Aorta (tissue), 5 donors: Measurements from ENCODE around the gene RNF17. TPM values are rescaled to one million over a fixed set of nuclear protein-coding genes. Genes with fewer than 3 reads are reported as not detected.

ENCODE experiments used
- ATAC-seq: fragments of 200-7000 bp; cut with Tn5 transposase; one replicate; pipeline ENCODE4 v1.9.1; 2022; ENCODE audit warnings: moderate library complexity; ENCODE audit not compliant: low FRiP score
- DNase-seq, 2 donors: peaks; one replicate each; pipeline ENCODE4 v3.0.0-alpha.2; 2020
- H3K27ac ChIP-seq, 2 donors: one replicate each; pipeline ENCODE4 v1.5.1; 2013; ENCODE audit warnings: low read length in 2 of 2, mild to moderate bottlenecking in 2 of 2, moderate library complexity in 2 of 2, control low read depth in 1 of 2, inconsistent platforms in 1 of 2, low read depth in 1 of 2
- H3K27me3 ChIP-seq, 2 donors: one replicate each; pipeline ENCODE4 v1.6.1; 2013; ENCODE audit warnings: control low read depth in 1 of 2, low read length in 1 of 2, mild to moderate bottlenecking in 1 of 2, moderate library complexity in 1 of 2; ENCODE audit not compliant: insufficient read depth in 2 of 2, control insufficient read depth in 1 of 2
- H3K36me3 ChIP-seq, 2 donors: one replicate each; pipeline ENCODE4 v1.6.1; 2013; ENCODE audit warnings: control low read depth in 1 of 2, low read length in 1 of 2, mild to moderate bottlenecking in 1 of 2; ENCODE audit not compliant: insufficient read depth in 2 of 2, control insufficient read depth in 1 of 2
- H3K4me1 ChIP-seq, 2 donors: one replicate each; pipeline ENCODE4 v1.6.1; 2013; ENCODE audit warnings: low read length in 2 of 2, control low read depth in 1 of 2, mild to moderate bottlenecking in 1 of 2, moderate library complexity in 1 of 2; ENCODE audit not compliant: insufficient read depth in 2 of 2, control insufficient read depth in 1 of 2
- H3K4me3 ChIP-seq, 2 donors: one replicate each; pipeline ENCODE4 v1.5.1; 2013; ENCODE audit warnings: low read length in 2 of 2, control low read depth in 1 of 2, mild to moderate bottlenecking in 1 of 2
- H3K9me3 ChIP-seq: one replicate; pipeline ENCODE4 v1.6.1; 2013; ENCODE audit warnings: mild to moderate bottlenecking, low read length; ENCODE audit not compliant: control insufficient read depth
- WGBS, 2 donors: extraction: QIAGEN DNeasy Blood & Tissue Kit; methylation state at CpG; one replicate each; pipeline ENCODE4 v1.1.7; 2013; 5-methylcytosine and 5-hydroxymethylcytosine counted together
- intact Hi-C, 2 donors: fragments of 100-400 bp; cut with DNase I; formaldehyde crosslinking; loops; one replicate each; pipeline versions ENCODE4 v1.14.2 to v1.15.0; 2022
- long read RNA-seq, 2 donors: library from polyadenylated mRNA; unstranded; transcript quantifications; one replicate each; pipeline ENCODE4 v2.0.0, GENCODE V29; 2020 to 2021
- polyA plus RNA-seq, 2 donors: library from polyadenylated mRNA; stranded (reverse); fragments of 200-250 nt; gene quantifications; one replicate each; pipeline ENCODE4 v1.2.3, GENCODE V29; 2013
- total RNA-seq, 2 donors: library from RNA; stranded (reverse); fragmentation: NEBNext Ultra II Directional; extraction: Animal tissue kit (Norgen Biotek cat#: 25700); gene quantifications; one replicate each; pipeline ENCODE4 v1.2.1, GENCODE V29; 2021
- donor health status: healthy with polysubstance abuse.
- donor health status: Bipolar disorder and iron deficiency.
- donor health status: DM: no; HTN: no; CAD: no.
- donor health status: DM: no; HTN: no; CAD: no.
- donor health status: DM: yes; HTN: yes; CAD: no.

Gene RNF17
- total RNA-seq, result under 1 TPM in 1 of 2 donors, not detected in 1; 0.52 TPM
- not detected for polyA plus RNA-seq
- long read RNA-seq, donor 1, partial matches to known transcripts, result 0 of 1 reads
- long read RNA-seq, donor 1, other reads (novel, unspliced or antisense), result 1 of 1 reads
- long read RNA-seq, donor 2, result 0 reads

- ATAC-seq (no peak), DNase-seq (no peak)
- H3K4me1 ChIP-seq, result no peaks in the 10 kb centered on the region
- WGBS, 2 donors, result 92 to 93% methylated on average over 28 of the region's 28 CpGs
- no peak within 1 kb of the TSS for H3K4me3 ChIP-seq
- H3K27ac ChIP-seq, result no peak within 1 kb of the TSS
- no peaks in the 10 kb centered on the region for H3K27me3 ChIP-seq
- intact Hi-C loops, result no loop called here
- H3K36me3 ChIP-seq, result no peaks in the 10 kb centered on the region
- H3K9me3 ChIP-seq, result no peaks in the 10 kb centered on the region
Measured at GRCh38 chr13:24763596-24764275, at the start of gene RNF17. Gene RNF17 (plus strand): TSS chr13:24764169. CDS start chr13:24764204, 35 bp downstream.

GRCh38 chr13:24716011-24716410, 48.0 kb upstream of the RNF17 start:
- H3K36me3 ChIP-seq, result no peaks in the 10 kb centered on the region
- no peak overlapping the region for H3K4me3 ChIP-seq
- DNase-seq (no peak), ATAC-seq (no peak)
- no peak overlapping the region for H3K27ac ChIP-seq
- no peaks in the 10 kb centered on the region for H3K27me3 ChIP-seq
- 84 to 86% methylated on average over 5 of the region's 5 CpGs for WGBS, 2 donors
- intact Hi-C loops, result no loop called here
- no peaks in the 10 kb centered on the region for H3K9me3 ChIP-seq
- H3K4me1 ChIP-seq, result no peaks in the 10 kb centered on the region

- intact Hi-C loops, result no loop called here
- DNase-seq, result no peak
- Histone ChIP-seq H3K4me3 (no peak overlapping the region), H3K27ac (no peak overlapping the region), H3K36me3 (no peaks in the 10 kb centered on the region), H3K9me3 (no peaks in the 10 kb centered on the region), H3K4me1 (no peaks in the 10 kb centered on the region), H3K27me3 (no peaks in the 10 kb centered on the region)
- 74 to 84% methylated on average over 7 of the region's 7 CpGs for WGBS, 2 donors
- ATAC-seq, result no peak
Measured at GRCh38 chr13:24716446-24716845, 47.5 kb upstream of the RNF17 start.

GRCh38 chr13:24717217-24717616, 46.8 kb upstream of the RNF17 start:
- intact Hi-C loops, result no loop called here
- no peak for DNase-seq

GRCh38 chr13:24718192-24718965, 45.6 kb upstream of the RNF17 start:
- ATAC-seq, result peak; percentile 17
- H3K4me3 ChIP-seq, result no peak overlapping the region
- DNase-seq, result no peak
- H3K36me3 ChIP-seq, result no peaks in the 10 kb centered on the region
- H3K27ac ChIP-seq, result no peak overlapping the region
- no peaks in the 10 kb centered on the region for H3K27me3 ChIP-seq
- 95 to 97% methylated on average over 38 to 40 of the region's 40 CpGs for WGBS, 2 donors
- H3K9me3 ChIP-seq, result no peaks in the 10 kb centered on the region
- intact Hi-C loops, result no loop called here
- H3K4me1 ChIP-seq, result no peaks in the 10 kb centered on the region

More at GRCh38 chr13:24717217-24717616, 46.8 kb upstream of the RNF17 start:
- no peak overlapping the region for H3K4me3 ChIP-seq
- no peak overlapping the region for H3K27ac ChIP-seq
- no peaks in the 10 kb centered on the region for H3K4me1 ChIP-seq
- WGBS, 2 donors, result 72 to 87% methylated on average over 4 of the region's 4 CpGs
- H3K9me3 ChIP-seq, result no peaks in the 10 kb centered on the region
- no peak for ATAC-seq
- H3K27me3 ChIP-seq, result no peaks in the 10 kb centered on the region
- H3K36me3 ChIP-seq, result no peaks in the 10 kb centered on the region

- no peak overlapping the region for H3K4me3 ChIP-seq
- H3K9me3 ChIP-seq, result no peaks in the 10 kb centered on the region
- no peaks in the 10 kb centered on the region for H3K27me3 ChIP-seq
- H3K27ac ChIP-seq, result no peak overlapping the region
- no peak for ATAC-seq
- no peaks in the 10 kb centered on the region for H3K4me1 ChIP-seq
- no peak for DNase-seq
- H3K36me3 ChIP-seq, result no peaks in the 10 kb centered on the region
- intact Hi-C loops, result no loop called here
- 94 to 95% methylated on average over 12 of the region's 12 CpGs for WGBS, 2 donors
Measured at GRCh38 chr13:24719139-24719538, 44.8 kb upstream of the RNF17 start.

- Histone ChIP-seq H3K36me3 (no peaks in the 10 kb centered on the region), H3K27me3 (no peaks in the 10 kb centered on the region), H3K4me1 (no peaks in the 10 kb centered on the region), H3K4me3 (no peak overlapping the region), H3K27ac (no peak overlapping the region), H3K9me3 (no peaks in the 10 kb centered on the region)
- DNase-seq (no peak), ATAC-seq (no peak)
- WGBS, 2 donors, result 84 to 87% methylated on average over 12 of the region's 12 CpGs
- intact Hi-C loops, result loop anchor here in 1 of 2 donors (10.0 kb wide), 1 partner anchor 148 kb away; no protein-coding TSS in a partner anchor
Measured at GRCh38 chr13:24723206-24723605, 40.8 kb upstream of the RNF17 start.

GRCh38 chr13:24724714-24725113, 39.3 kb upstream of the RNF17 start:
- Histone ChIP-seq H3K27me3 (no peaks in the 10 kb centered on the region), H3K9me3 (no peaks in the 10 kb centered on the region), H3K36me3 (no peaks in the 10 kb centered on the region), H3K4me1 (no peaks in the 10 kb centered on the region), H3K4me3 (no peak overlapping the region), H3K27ac (no peak overlapping the region)
- intact Hi-C loops, result loop anchor here (5.0 to 10.0 kb wide), 2 partner anchors 142 to 150 kb away; no protein-coding TSS in a partner anchor
- ATAC-seq (peak; percentile 8), DNase-seq (no peak)
- 2 to 4% methylated on average over 2 of the region's 2 CpGs for WGBS, 2 donors
